Common myeloid progenitor, CD34-positive (primary cell): ENCODE data around the gene FAM200B. TPM values are rescaled to one million over a fixed set of nuclear protein-coding genes. Genes with fewer than 3 reads are reported as not detected.

Source experiments
- CTCF ChIA-PET: fragments of 350-600 bp; sonication (Branson Sonifier 250); formaldehyde crosslinking; loops from one replicate; lab custom pipeline; 2021; ENCODE audit warnings: antibody characterized with exemption; lab: Charles Lee
- POLR2A ChIA-PET: fragments of 350-600 bp; sonication (Branson Sonifier 250); formaldehyde crosslinking; loops from one replicate; lab custom pipeline; 2021; ENCODE audit warnings: antibody characterized with exemption; lab: Charles Lee
- DNase-seq, 3 donors: peaks; one replicate each; pipeline versions ENCODE4 v3.0.0 to v3.0.0-alpha.2; 2013
- H3K27ac ChIP-seq, 2 experiments: 1 replicate in 1 of 2; 2 replicates in 1 of 2; pipeline ENCODE4 v1.7.0; 2013; ENCODE audit warnings: inconsistent platforms in 2 of 2, low read length in 2 of 2, mild to moderate bottlenecking in 2 of 2, low read depth in 1 of 2, moderate library complexity in 1 of 2; ENCODE audit not compliant: severe bottlenecking in 2 of 2, insufficient read depth in 1 of 2, poor library complexity in 1 of 2
- H3K27me3 ChIP-seq, 5 experiments: replicated peaks in 2 of 5; 1 replicate in 3 of 5; 2 replicates in 2 of 5; pipeline versions ENCODE4 v1.6.1 to v1.7.0; 2013; ENCODE audit warnings: low read length in 4 of 5, mild to moderate bottlenecking in 2 of 5, moderate library complexity in 2 of 5, inconsistent platforms in 1 of 5; ENCODE audit not compliant: insufficient read depth in 5 of 5, control insufficient read depth in 4 of 5
- H3K36me3 ChIP-seq, 4 experiments: 1 replicate in 2 of 4; 2 replicates in 2 of 4; pipeline versions ENCODE4 v1.6.1 to v1.7.0; 2013; ENCODE audit warnings: low read length in 3 of 4, control low read depth in 1 of 4, mild to moderate bottlenecking in 1 of 4; ENCODE audit not compliant: control insufficient read depth in 4 of 4, insufficient read depth in 4 of 4
- H3K4me1 ChIP-seq, 4 experiments: 1 replicate in 3 of 4; 2 replicates in 1 of 4; pipeline versions ENCODE4 v1.6.1 to v1.7.1; 2013; ENCODE audit warnings: low read length in 3 of 4, mild to moderate bottlenecking in 3 of 4, control low read depth in 1 of 4, inconsistent platforms in 1 of 4, moderate library complexity in 1 of 4; ENCODE audit not compliant: control insufficient read depth in 4 of 4, insufficient read depth in 4 of 4; ENCODE audit errors: control extremely low read depth in 1 of 4
- H3K4me3 ChIP-seq, 7 experiments: 1 replicate in 4 of 7; 2 replicates in 3 of 7; pipeline versions ENCODE4 v1.5.1 to v1.7.0; 2013; ENCODE audit warnings: mild to moderate bottlenecking in 7 of 7, low read length in 6 of 7, moderate library complexity in 6 of 7, inconsistent platforms in 2 of 7, low read depth in 2 of 7, control low read depth in 1 of 7; ENCODE audit not compliant: insufficient read depth in 4 of 7, control insufficient read depth in 1 of 7; ENCODE audit errors: extremely low read depth in 1 of 7
- H3K9me3 ChIP-seq, 5 experiments: 1 replicate in 4 of 5; 2 replicates in 1 of 5; pipeline versions ENCODE4 v1.6.1 to v1.7.1; 2013; ENCODE audit warnings: low read length in 4 of 5, mild to moderate bottlenecking in 2 of 5, inconsistent platforms in 1 of 5, low read depth in 1 of 5, moderate library complexity in 1 of 5; ENCODE audit not compliant: control insufficient read depth in 4 of 5, insufficient read depth in 2 of 5; ENCODE audit errors: control extremely low read depth in 1 of 5
- WGBS: methylation state at CpG from one replicate; pipeline ENCODE4 v1.1.5; 2013; ENCODE audit not compliant: insufficient coverage; 5-methylcytosine and 5-hydroxymethylcytosine counted together
- polyA plus RNA-seq: library from polyadenylated mRNA; unstranded; fragments of 120-200 nt; gene quantifications from one replicate; pipeline ENCODE4 v1.2.1, GENCODE V29; 2013

The FAM200B gene
- polyA plus RNA-seq, result 37.7 TPM

- Histone ChIP-seq H3K27me3 (no peaks in the 10 kb centered on the region), H3K4me3 (peak within 1 kb of the TSS; percentile 79 to 99 (median 94)), H3K4me1 (peaks cover 13 to 30% (median 19%) of the 10 kb centered on the region in 4 experiments), H3K36me3 (peaks cover 3 to 10% (median 7%) of the 10 kb centered on the region in 4 experiments), H3K27ac (peak within 1 kb of the TSS; percentile 71 to 92), H3K9me3 (no peaks in the 10 kb centered on the region)
- under 1% methylated on average over 48 of the region's 56 CpGs for WGBS
- CTCF ChIA-PET, result interaction anchor here (1.2 to 2.2 kb wide), 4 partner anchors 25 to 211 kb away, joined by 3 to 6 read pairs (median 3); no protein-coding TSS in a partner anchor
- DNase-seq, result peak; percentile 94 to 97 (median 95)
- POLR2A ChIA-PET, result interaction anchor here (0.5 to 0.7 kb wide), 4 partner anchors 20 to 27 kb away, joined by 3 read pairs; no protein-coding TSS in a partner anchor
These were observed at the start of gene FAM200B for GRCh38 chr4:15681372-15682241. Gene FAM200B (plus strand): TSS chr4:15681827. CDS start chr4:15686978, 5,151 bp downstream.

GRCh38 chr4:15636818-15637217 lies 44.8 kb upstream of the FAM200B start:
- DNase-seq, result no peak
- H3K27me3 ChIP-seq, result no peaks in the 10 kb centered on the region
- H3K4me3 ChIP-seq, result no peak overlapping the region
- no CpG with 5 or more reads among the region's 1 CpG for WGBS
- ChIA-PET CTCF (no interaction called here), POLR2A (no interaction called here)
- peaks cover 0 to 3% (median 0%) of the 10 kb centered on the region in 5 experiments for H3K9me3 ChIP-seq
- H3K36me3 ChIP-seq, result peaks cover 10 to 52% (median 35%) of the 10 kb centered on the region in 4 experiments
- H3K4me1 ChIP-seq, result no peaks in the 10 kb centered on the region
- H3K27ac ChIP-seq, result no peak overlapping the region

- no peak overlapping the region for H3K4me3 ChIP-seq
- no peak for DNase-seq
- POLR2A ChIA-PET, result no interaction called here
- CTCF ChIA-PET, result interaction anchor here (1.8 kb wide), 1 partner anchor 11 kb away, joined by 4 read pairs; no protein-coding TSS in a partner anchor
- H3K36me3 ChIP-seq, result peaks cover 9 to 43% (median 31%) of the 10 kb centered on the region in 4 experiments
- no peaks in the 10 kb centered on the region for H3K4me1 ChIP-seq
- H3K9me3 ChIP-seq, result no peaks in the 10 kb centered on the region
- 100% methylated on average over 5 of the region's 6 CpGs for WGBS
- no peak overlapping the region for H3K27ac ChIP-seq
- no peaks in the 10 kb centered on the region for H3K27me3 ChIP-seq
These were observed 43.2 kb upstream of the FAM200B start for GRCh38 chr4:15638418-15638817.

GRCh38 chr4:15648600-15648999 lies 33.0 kb upstream of the FAM200B start:
- Histone ChIP-seq H3K36me3 (peaks cover 0 to 3% (median 0%) of the 10 kb centered on the region in 4 experiments), H3K4me1 (peaks cover 10 to 41% (median 29%) of the 10 kb centered on the region in 4 experiments), H3K27ac (no peak overlapping the region), H3K27me3 (no peaks in the 10 kb centered on the region), H3K9me3 (no peaks in the 10 kb centered on the region), H3K4me3 (no peak overlapping the region)
- ChIA-PET POLR2A (no interaction called here), CTCF (interaction anchor here (1.2 kb wide), 1 partner anchor 14 kb away, joined by 3 read pairs; no protein-coding TSS in a partner anchor)
- no CpG with 5 or more reads among the region's 2 CpGs for WGBS
- DNase-seq, result no peak

- no peak overlapping the region for H3K27ac ChIP-seq
These were observed 31.6 kb upstream of the FAM200B start for GRCh38 chr4:15649914-15650545.

GRCh38 chr4:15651676-15652075 lies 30.0 kb upstream of the FAM200B start:
- no peaks in the 10 kb centered on the region for H3K9me3 ChIP-seq
- peak in 1 of 3 donors; percentile 13 for DNase-seq
- peaks cover 23 to 63% (median 42%) of the 10 kb centered on the region in 4 experiments for H3K4me1 ChIP-seq
- H3K36me3 ChIP-seq, result no peaks in the 10 kb centered on the region
- 13% methylated on average over 1 of the region's 2 CpGs for WGBS
- peak overlapping the region in 3 of 7 experiments; percentile 19 to 54 (median 32) for H3K4me3 ChIP-seq
- ChIA-PET POLR2A (no interaction called here), CTCF (interaction anchor here (0.6 to 1.8 kb wide), 8 partner anchors 8 to 421 kb away, joined by 3 to 5 read pairs (median 3); no protein-coding TSS in a partner anchor)
- H3K27ac ChIP-seq, result peak overlapping the region in 1 of 2 experiments; percentile 93
- H3K27me3 ChIP-seq, result no peaks in the 10 kb centered on the region

More at GRCh38 chr4:15649914-15650545, 31.6 kb upstream of the FAM200B start:
- no CpG with 5 or more reads among the region's 5 CpGs for WGBS
- Histone ChIP-seq H3K4me3 (peak overlapping the region in 1 of 7 experiments; percentile 9), H3K4me1 (peaks cover 15 to 50% (median 36%) of the 10 kb centered on the region in 4 experiments), H3K9me3 (no peaks in the 10 kb centered on the region), H3K36me3 (no peaks in the 10 kb centered on the region), H3K27me3 (no peaks in the 10 kb centered on the region)
- CTCF ChIA-PET, result interaction anchor here (0.6 to 1.2 kb wide), 5 partner anchors 12 to 412 kb away, joined by 3 to 5 read pairs (median 3); no protein-coding TSS in a partner anchor
- peak; percentile 80 to 90 (median 89) for DNase-seq
- POLR2A ChIA-PET, result no interaction called here
